ENCODE data around the gene TBC1D22A.

DNA sequence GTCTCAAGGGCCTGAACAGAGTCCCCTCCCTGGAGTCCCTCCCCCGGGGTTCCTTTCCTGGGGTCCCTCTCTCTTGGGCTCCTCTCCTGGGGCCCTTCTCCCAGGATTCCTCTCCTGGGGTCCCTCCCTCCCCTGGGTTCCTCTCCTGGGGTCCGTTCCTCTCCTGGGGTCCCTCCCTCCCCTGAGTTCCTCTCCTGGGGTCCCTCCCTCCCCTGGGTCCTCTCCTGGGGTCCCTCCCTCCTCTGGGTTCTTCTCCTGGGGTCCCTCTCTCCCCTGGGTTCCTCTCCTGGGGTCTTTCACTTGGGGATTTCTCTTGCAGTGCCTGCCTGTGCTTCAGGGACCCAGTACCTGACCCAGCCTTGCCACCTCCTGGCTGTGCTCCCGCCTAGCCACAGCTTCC lies 386.1 kb downstream of the TBC1D22A start:
- TF ChIP-seq, protein P1, sequence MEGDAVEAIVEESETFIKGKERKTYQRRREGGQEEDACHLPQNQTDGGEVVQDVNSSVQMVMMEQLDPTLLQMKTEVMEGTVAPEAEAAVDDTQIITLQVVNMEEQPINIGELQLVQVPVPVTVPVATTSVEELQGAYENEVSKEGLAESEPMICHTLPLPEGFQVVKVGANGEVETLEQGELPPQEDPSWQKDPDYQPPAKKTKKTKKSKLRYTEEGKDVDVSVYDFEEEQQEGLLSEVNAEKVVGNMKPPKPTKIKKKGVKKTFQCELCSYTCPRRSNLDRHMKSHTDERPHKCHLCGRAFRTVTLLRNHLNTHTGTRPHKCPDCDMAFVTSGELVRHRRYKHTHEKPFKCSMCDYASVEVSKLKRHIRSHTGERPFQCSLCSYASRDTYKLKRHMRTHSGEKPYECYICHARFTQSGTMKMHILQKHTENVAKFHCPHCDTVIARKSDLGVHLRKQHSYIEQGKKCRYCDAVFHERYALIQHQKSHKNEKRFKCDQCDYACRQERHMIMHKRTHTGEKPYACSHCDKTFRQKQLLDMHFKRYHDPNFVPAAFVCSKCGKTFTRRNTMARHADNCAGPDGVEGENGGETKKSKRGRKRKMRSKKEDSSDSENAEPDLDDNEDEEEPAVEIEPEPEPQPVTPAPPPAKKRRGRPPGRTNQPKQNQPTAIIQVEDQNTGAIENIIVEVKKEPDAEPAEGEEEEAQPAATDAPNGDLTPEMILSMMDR (IDR thresholded peaks at IDR 0.05): no peak
- no peak for TF ChIP-seq POLR2A (IDR thresholded peaks at IDR 0.05)
